Neural cell (in vitro differentiated cells): Measurements from ENCODE around the gene GALNT10.

Experiments
- POLR2AphosphoS5 ChIP-seq: IDR thresholded peaks from 2 replicates; pipeline ENCODE4 v1.6.1; 2012
- TF ChIP-seq, protein P1 (sequence below): fragments of 450-650 bp; IDR thresholded peaks from 2 replicates; pipeline ENCODE4 v1.5.1; 2014; ENCODE audit warnings: antibody characterized with exemption, mild to moderate bottlenecking, moderate library complexity; ENCODE audit not compliant: poor library complexity, severe bottlenecking

DNA sequence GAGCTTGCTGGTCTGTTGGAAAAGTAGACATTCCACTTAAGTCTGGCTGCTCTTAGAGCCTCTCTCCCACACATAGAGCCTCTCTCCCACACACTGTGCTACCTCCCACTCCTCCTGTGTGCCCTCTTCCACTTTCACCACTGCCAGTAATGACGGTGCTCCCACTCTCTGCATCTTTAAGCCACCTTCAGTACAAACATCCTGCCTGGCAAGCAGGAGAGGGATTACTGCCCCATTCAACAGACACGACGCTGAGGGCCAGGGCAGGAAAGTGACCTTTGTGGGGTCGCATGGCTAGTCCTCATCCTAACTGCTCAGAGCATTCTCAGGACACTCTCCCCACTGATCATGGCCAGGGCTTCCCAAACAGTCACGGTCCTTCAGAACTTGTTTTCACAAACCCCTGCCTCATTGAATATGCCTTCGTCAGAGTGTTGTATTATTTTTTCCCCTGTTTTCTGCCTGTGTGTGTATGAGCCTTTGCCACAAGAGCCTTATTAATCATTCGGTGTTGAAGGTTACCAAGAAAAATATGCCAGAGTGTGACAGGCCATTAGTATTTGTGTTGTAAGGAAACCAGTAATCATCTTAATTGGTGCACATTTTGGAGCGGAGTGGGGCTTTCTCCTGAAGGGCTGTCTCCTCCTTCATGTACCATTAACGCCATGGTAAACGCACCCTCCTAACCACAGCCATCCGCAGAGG is 168.1 kb downstream of the GALNT10 start:
- TF ChIP-seq, protein P1, sequence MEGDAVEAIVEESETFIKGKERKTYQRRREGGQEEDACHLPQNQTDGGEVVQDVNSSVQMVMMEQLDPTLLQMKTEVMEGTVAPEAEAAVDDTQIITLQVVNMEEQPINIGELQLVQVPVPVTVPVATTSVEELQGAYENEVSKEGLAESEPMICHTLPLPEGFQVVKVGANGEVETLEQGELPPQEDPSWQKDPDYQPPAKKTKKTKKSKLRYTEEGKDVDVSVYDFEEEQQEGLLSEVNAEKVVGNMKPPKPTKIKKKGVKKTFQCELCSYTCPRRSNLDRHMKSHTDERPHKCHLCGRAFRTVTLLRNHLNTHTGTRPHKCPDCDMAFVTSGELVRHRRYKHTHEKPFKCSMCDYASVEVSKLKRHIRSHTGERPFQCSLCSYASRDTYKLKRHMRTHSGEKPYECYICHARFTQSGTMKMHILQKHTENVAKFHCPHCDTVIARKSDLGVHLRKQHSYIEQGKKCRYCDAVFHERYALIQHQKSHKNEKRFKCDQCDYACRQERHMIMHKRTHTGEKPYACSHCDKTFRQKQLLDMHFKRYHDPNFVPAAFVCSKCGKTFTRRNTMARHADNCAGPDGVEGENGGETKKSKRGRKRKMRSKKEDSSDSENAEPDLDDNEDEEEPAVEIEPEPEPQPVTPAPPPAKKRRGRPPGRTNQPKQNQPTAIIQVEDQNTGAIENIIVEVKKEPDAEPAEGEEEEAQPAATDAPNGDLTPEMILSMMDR, result no peak
- TF ChIP-seq POLR2AphosphoS5, result no peak
